COLO829 (cell line): ENCODE results near the gene NCEH1.
A peak's percentile ranks its signal among the peaks of the same experiment; 100 is the strongest.
"Not testable (repeated sequence)": the region's sequence is repeated elsewhere in the genome, so short reads cannot be mapped to it uniquely, and the experiment has no call there.

Experiments
- DNase-seq: peaks from one replicate; pipeline ENCODE4 v3.0.0; 2012; ENCODE audit warnings: low spot score

The NCEH1 gene

DNA sequence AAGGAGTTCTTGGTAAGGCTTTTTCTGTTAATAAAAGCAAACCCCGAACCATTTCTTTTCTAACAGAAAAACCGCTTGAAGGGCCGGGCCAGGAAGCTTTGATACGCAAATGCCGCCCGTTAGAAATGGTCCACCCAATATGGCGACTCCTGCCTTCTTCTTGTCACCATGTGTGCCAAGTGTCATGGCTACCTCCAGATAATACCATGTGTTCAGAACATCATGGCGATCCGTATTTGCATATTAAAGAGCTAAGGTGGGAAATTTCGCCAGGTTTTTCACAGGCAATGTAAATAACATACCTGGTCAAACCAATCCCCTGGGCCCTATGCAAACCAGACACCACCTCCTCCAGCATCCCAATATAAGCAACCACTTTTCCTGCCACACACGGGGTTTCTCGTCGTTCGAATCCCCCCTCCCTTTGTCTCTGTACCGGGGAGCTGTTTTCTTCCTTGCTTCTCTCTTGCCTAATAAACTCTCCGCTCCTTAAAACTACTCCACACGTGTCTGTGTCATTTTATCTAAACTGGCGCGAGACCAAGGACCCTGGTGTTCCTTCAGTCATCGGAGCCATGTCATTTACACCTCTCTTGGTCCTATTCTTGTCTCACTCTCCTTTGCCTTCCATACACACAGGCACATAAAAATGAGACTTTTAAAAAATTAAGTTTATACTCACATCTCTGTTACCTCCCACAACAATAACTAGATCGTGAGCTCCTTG, 34.5 kb downstream of the NCEH1 start:
- DNase-seq: no peak

DNA sequence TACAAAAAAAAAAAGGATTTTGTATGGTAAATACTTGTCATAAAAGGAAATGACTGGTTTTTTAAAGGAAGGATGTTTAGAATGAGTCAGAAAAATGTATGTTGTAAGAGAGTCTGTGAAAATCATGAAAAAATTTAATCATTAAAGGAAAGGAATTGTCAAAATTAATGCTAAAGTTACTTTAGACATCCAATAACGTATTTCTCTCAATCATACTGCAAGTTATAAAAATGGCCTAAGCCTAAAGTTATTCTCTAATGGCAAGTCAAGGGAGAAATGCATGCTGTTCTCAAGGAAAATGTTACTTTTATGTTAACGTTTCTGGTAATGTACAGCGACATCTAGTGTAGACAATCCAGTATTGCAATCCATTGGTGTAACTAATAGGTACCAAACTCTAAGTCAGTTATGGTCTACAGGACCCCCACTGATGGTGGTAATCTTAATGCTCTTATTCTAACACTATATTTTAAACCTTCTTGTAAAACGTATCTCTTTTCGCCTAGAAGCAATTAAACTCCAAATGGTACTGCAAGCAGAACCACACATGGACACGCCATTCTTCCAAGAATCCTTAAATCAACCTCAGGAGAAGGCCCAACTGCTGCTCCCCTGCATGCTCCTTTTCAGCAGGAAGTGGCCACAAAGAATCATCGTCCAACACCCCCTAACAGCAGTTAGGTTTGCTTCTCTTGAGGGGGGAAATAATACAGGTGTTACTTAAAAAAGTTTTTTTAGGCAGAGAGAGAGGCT, 35.2 kb downstream of the NCEH1 start:
- peak; percentile 58 for DNase-seq

DNA sequence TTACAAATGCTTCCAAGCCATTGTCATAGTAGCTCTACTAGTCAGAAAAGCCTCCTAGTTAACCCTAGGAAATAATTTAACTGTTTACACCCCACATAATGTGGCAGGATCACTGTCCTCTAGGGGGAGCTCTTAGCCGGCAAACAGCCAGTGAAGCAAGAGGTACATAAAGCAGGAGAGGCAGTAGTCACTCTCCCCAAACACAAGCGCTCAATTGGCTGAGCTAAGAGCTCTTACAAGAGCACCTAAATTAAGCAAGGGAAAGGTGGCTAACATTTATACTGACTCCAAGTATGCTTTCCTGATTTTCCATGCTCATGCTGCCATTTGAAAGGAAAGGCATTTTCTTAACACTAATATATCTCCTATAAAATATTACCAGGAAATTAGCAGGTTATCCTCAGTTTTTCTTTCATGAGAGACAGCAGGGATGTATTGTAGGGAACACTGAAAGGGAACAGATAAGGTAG, 37.6 kb downstream of the NCEH1 start:
- DNase-seq: peak; percentile 51

DNA sequence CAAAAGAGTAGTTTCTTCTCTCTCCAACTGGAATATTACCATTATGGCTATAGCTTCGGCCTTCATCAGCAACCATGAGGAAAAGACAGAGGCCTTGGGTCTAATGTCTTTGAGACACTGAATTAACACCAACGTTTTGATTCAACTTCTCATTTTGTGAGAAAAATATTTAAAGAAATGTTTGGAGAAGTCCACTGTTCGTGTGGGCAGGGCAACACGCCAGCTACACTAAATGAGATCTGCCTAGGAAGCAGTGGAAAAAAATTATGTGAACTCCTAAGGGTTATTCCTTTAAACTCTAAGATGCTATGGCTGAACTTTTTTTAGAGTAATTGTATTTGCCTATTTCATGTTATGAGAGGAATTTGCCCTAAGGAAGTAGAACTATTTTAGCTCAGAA, 41.8 kb downstream of the NCEH1 start:
- no peak for DNase-seq

DNA sequence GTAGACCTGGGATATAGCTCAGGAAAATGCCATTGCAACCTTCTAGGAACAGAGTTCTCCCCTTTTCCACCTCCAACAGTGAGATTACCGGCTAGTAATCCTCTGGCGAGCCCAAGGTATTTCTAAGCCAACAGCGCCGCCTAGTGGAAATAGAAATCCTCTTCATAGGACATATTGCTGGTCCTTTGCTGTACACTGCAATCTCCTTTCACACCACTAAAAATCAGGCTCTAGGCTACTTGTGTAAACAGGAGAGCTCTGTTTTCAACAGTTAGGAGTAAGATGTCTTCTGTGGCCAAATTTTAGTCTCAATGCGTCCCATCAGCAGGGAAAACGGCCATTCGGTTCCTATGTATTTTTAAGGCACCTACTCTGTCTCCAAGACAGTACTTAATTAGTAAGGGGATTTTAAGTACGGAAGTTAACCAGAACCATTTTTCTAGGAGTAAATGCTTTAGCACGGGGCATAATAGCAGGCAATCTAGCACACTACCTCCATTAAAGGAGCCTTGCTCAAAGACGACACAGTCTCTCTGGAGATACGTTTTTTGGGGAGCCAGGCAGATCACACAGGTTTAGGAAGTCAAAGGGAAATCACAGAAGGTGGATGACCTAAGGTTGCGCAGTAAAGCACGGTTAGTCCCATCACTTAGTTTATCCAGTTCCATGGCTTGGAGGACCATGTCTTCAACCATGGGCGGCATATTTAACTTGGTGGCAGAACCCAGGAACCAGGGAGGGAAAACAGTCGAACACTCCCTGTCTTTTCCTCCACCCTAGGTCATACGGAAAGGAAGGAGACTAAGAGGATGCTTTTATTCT, 43.8 kb downstream of the NCEH1 start:
- DNase-seq: peak; percentile 87

DNA sequence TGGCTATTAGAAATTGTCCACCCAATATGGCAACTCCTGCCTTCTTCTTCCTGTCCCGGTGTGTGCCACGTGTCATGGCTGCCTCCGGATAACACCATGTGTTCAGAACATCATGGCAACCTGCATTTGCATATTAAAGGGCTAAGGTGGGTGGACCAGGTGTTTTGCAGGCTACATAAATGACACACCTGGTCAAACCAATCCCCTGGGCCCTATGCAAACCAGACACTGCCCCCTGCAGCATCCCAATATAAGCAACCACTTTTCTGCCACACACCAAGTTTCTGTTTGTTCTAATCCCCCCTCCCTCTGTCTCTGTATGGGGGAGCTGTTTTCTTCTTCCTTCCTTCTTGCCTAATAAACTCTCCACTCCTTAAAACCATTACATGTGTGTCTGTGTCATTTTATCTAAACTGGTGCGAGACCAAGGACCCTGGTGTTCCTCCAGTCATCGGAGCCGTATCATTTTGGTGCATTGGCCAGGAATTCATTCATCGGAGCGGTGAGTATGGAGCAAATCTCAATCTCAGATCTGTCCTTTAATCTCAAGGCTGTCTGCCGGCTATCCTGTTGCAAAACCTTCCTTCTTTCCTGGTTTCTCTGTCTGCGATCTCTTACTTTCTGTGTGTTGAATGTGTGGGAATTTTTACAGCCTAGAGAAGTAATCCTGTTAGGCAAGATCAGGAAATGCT, 44.5 kb downstream of the NCEH1 start:
- no peak for DNase-seq

DNA sequence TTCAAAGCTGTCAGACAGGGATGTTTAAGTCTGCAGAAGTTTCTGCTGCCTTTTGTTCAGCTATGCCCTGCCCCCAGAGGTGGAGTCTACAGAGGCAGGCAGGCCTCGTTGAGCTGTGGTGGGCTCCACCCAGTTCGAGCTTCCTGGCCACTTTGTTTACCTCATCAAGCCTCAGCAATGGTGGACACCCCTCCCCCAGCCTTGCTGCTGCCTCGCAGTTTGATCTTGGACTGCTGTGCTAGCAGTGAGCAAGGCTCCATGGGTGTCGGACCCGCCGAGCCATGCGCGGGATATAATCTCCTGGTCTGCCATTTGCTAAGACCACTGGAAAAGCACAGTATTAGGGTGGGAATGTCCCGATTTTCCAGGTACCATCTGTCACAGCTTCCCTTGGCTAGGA, 45.4 kb downstream of the NCEH1 start:
- DNase-seq: not testable (repeated sequence)

DNA sequence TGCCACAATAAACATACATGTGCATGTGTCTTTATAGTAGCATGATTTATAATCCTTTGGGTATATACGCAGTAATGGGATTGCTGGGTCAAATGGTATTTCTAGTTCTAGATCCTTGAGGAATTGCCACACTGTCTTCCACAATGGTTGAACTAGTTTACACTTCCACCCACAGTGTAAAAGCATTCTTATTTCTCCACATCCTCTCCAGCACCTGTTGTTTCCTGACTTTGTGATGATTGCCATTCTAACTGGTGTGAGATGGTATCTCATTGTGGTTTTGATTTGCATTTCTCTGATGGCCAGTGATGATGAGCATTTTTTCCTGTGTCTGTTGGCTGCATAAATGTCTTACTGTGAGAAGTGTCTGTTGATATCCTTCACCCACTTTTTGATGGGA, 50.4 kb downstream of the NCEH1 start:
- not testable (repeated sequence) for DNase-seq

DNA sequence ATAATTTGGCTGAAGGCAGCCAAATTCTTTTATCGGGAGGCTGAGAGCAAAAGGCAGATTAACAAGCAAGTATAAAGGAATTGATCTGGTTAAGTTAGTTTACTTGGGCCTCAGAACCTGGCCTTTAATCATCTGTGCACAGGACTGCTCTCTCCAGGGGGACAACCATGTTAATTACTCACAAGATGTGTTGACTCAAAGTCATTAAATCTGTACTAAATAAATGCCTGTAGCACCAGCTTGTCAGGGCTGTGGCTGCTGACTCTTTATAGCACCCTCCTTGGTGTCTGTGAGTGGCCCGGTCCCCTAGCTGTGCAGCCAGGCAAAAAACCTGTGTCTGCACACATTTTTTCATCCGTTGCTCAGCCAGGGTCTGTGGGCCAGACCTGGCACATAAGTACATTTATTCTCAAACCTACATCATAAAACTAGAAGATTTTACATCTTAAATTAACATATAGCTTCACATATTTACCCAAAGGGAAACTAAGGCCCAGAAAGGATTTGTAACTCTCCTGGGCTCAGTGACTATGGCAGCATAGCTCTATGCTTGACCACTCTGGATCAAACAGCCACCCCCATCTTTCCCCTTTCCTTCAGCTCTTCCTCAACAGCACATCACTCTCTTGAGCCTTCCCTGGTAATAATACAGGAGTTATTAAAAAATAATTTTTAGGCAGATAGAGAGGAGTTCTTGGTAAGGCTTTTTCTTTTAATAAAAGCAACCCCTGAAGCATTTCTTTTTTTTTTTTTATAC, 51.4 kb downstream of the NCEH1 start:
- no peak for DNase-seq

DNA sequence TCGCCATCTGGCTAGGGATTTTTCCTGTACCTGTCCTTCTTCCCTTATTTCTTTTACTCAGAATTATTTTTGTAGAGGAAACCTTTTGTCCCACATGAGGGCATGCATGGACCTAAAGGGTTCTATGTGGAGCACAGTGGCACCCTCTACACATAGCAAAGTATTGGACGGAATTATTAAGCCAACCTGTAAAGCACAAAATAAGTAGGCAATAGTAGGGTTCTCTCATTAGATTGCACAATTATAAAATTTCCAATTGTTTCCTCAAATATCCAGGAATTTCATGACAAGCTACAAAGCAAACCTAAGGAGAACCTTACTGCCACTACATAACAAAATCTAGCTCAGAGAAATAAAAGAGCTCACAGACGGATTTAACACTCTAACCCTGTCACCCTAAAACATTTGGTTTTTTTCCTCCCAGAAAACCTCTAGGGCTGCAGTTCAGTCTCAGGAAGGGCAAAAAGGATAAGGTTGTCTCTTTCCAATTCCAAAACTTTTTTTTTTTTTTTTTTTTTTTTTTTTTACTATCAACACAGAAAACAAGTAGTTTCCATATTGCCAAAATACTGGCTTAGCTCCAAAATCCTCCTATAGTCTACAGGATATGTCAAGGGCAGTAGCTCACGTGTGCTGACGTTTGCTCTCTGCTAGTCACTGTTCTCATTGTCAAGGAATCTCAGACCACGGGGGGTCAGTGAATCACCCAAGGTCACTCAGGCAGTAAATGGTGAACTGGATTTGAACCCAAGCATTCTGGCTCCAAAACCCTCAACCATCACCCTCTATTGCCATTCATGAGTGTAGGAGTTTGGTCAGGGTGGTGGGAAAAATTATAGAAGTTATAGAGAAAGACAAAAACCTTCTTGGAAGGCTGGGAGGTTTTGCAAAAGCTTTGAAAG, 52.3 kb downstream of the NCEH1 start:
- DNase-seq: peak; percentile 95

DNA sequence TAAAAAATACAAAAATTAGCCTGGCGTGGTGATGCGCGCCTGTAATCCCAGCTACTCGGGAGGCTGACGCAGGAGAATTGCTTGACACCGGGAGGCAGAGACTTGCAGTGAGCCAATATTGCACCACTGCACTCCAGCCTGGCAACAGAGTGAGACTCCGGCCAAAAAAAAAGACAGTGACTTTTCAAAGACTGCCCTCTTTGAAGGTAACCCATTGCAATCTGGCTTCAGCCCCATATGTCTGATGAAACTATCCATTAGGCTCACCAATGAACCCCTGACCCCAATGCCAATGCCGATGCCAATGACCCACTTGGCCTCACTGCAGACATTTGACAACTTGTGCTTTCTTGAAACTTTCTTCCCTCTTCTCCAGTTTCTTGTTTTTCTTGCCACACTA, 54.3 kb downstream of the NCEH1 start:
- DNase-seq: no peak

DNA sequence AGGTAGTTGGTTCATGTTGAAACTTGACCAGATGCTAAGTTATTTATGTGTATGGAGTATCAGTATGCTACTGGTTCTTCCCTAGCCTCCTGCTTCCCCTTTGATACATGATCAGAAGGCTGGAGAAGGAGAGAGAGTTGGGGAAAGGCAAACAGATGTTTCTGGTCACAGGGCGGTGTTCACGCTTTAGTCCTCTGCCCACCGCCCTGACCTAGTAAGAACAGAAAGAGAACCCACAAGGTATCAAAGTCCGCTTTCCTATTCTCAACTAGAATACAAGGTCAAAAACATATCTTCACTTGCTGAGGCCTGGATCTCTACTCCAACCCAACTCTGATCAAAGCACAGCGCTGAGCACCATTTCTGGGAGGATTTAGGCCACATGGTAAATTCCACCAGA, 55.5 kb downstream of the NCEH1 start:
- no peak for DNase-seq

DNA sequence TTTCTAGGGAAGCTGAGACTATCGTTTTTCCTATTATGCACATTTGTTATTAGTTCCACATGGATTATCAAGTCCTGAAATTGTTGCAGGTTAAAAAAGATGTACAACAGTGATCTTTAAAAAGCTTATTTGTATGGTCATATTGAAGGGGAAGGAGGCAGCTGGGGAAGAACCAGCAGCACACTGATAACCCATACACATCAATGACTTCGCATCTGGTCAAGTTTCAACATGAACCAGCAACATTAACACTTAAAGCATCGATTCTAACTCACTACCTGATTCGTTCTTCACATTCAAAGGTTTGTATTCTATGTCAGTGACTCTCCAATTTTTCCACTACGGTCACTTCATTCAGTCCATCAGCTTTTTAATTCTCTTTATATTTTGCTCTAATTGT, 56.4 kb downstream of the NCEH1 start:
- no peak for DNase-seq

DNA sequence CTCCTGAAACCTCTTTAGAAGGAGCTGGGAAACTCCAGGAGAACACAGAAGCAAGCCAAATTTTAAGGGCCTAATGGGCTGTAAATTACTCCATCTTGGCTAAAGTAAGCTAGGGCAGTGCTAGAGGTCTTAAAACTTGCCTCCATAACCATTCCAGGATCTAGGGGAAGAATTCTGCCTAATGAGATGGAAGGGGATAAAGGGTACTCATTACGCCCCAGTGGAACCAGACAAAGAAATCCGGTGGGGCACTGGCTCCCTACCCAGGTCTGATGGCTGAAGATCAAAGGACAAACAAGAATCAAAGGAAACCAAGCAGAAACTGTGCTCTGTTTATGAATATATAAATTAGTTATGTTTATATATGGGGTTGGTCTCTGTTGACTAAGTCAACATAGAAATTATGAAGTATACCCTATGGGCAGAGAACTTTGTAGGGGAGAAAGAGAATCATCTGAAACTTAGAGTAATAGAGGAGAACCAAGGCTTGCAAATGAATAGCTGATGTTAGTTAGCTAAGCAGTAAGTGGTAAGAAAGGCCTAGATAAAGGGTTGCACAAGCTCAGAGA, 57.8 kb downstream of the NCEH1 start:
- no peak for DNase-seq

DNA sequence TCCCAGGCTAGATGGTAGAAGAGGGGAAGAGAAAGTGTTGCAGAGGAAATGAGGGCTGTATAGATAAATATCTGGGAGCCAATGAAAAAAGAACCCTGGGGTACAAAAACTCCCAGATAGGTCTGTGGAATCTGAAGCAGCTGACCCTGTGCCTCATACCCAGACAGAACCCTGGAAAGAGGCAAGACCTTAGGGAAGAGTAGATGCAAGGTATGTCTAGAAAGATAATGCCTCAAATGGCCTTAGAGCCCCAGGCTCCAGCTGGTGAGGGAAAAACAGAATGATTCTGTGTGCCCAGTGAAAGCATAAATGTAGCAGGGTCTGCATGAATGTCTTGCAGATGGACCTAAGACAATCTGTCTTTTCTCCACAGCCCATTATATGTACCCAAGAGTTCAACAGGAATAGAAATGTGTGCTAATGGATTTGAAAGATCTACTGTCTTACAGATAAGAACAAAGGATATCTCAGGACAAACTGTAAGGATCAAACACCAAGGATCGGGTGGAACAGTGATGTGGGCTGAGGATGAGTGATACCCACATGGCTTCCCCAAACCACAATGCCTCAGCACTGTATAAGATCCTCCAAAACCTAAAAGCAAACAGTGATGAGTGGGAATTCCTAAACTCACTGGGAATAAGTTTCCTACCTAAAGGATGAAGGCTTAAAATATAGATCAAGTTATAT, 58.8 kb downstream of the NCEH1 start:
- no peak for DNase-seq

DNA sequence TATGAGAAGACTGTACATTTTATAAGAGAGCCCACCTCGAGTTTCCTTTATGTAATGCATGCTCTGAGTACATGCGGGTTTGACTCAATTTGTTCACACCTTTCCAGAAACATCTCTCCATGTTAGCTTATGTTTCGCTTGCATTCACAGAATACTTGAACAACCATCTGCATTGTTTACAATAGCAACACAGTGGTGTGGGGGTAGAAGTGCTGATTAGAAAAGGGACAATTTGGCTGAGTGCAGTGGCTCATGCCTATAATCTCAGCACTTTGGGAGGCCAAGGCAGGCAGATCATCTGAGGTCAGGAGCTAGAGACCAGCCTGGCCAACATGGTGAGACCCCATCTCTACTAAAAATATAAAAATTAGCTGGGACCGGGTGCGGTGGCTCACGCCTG, 60.9 kb downstream of the NCEH1 start:
- no peak for DNase-seq

DNA sequence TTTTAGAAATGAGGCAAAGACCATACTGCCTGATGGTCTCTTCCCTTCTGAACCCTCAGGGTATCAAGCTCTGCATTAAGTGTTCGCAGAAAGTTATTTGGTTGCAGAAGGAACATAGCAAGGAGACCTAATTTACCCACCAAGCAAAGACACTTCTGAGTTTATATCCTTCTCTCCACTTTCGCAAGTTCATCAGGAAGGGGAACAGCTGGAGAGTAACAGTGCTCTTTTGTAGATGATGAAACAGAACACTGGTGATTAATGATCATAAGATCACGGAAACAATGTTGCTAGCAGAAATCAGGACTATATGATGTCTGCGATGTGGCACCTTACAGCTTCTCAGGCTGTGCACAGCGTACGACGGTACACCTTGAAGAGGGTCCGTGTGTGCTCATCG, 62.1 kb downstream of the NCEH1 start:
- DNase-seq: peak; percentile 79

DNA sequence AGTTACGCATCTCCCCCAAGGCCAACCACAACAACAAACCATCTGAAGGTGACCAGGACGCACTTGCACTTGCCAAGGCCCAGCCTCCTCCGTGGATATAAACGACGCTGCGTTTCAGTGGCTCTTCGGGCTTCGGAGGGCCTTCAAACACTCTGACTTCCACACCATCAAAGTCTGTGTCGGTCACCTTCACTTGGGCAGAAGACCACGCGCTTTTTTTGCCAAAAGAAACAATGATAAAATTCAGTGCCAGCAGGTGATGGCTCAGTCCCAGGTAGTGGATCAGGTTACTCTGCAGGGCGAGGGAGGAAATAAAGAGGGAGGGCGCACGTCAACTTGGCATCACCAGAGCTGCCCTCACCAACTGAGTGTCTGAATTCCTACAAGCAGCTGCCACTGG, 63.0 kb downstream of the NCEH1 start:
- no peak for DNase-seq

DNA sequence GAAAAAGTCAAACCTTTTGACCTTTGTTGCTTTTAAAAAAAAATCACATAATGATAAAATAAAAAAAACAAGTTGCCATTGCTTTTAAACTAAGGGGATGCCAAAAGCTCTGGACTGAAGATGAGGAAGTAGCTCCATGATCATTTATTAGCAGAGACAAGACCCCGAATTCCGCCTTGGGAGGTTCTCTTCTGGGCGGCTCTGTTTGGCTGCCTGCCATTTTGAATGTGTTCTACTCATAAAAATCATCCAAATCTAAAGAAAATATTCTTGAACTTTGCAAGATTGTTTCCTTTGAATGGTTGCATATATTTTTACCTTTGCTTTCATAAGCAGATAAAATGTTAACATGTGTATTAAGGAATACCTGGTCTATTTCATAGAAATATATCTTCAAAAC, 63.8 kb downstream of the NCEH1 start:
- no peak for DNase-seq
